GM23338 (cell line): ENCODE results near the gene ZDHHC1. TPM values are rescaled to one million over a fixed set of nuclear protein-coding genes. Genes with fewer than 3 reads are reported as not detected.

Source experiments
- ATAC-seq: fragments of 200-7000 bp; cut with Tn5 transposase; 3 replicates; pipeline ENCODE4 v1.9.1; 2020
- DNase-seq: peaks from one replicate; pipeline ENCODE4 v3.0.0-alpha.2; 2015; ENCODE audit warnings: low spot score
- H2AFZ ChIP-seq: fragments of 200-600 bp; sonication (generic); 2 replicates; pipeline ENCODE4 v1.8.0; 2016; ENCODE audit warnings: antibody characterized with exemption, mild to moderate bottlenecking, moderate library complexity
- H3F3A ChIP-seq: fragments of 200-600 bp; sonication (generic); replicated peaks from 2 replicates; pipeline ENCODE4 v1.8.0; 2017; ENCODE audit warnings: antibody characterized with exemption, mixed run types, low read depth
- H3K27ac ChIP-seq: fragments of 200-600 bp; sonication (generic); 2 replicates; pipeline ENCODE4 v1.6.1; 2016; ENCODE audit warnings: low read depth
- H3K27me3 ChIP-seq: fragments of 200-600 bp; sonication (generic); 2 replicates; pipeline ENCODE4 v1.8.0; 2016; ENCODE audit warnings: mild to moderate bottlenecking, mixed run types, moderate library complexity; ENCODE audit not compliant: insufficient read depth
- H3K36me3 ChIP-seq: fragments of 200-600 bp; sonication (generic); 2 replicates; pipeline ENCODE4 v1.8.0; 2016; ENCODE audit warnings: mild to moderate bottlenecking; ENCODE audit not compliant: insufficient read depth
- H3K4me1 ChIP-seq: fragments of 200-600 bp; sonication (generic); 2 replicates; pipeline ENCODE4 v1.8.0; 2016; ENCODE audit warnings: mild to moderate bottlenecking, moderate library complexity; ENCODE audit not compliant: insufficient read depth
- H3K4me2 ChIP-seq: fragments of 200-600 bp; sonication (generic); 2 replicates; pipeline ENCODE4 v1.7.1; 2017; ENCODE audit warnings: mixed run types
- H3K4me3 ChIP-seq: fragments of 200-600 bp; sonication (generic); 2 replicates; pipeline ENCODE4 v1.6.1; 2016; ENCODE audit warnings: mixed run types
- H3K79me2 ChIP-seq: fragments of 200-600 bp; sonication (generic); replicated peaks from 2 replicates; pipeline ENCODE4 v1.8.0; 2017; ENCODE audit warnings: mild to moderate bottlenecking; ENCODE audit not compliant: insufficient read depth
- H3K9me2 ChIP-seq: fragments of 200-600 bp; sonication (generic); 2 replicates; pipeline ENCODE4 v1.8.0; 2017; ENCODE audit not compliant: insufficient read depth
- H4K20me1 ChIP-seq: fragments of 200-600 bp; sonication (generic); replicated peaks from 2 replicates; pipeline ENCODE4 v1.8.0; 2017; ENCODE audit warnings: mild to moderate bottlenecking; ENCODE audit not compliant: insufficient read depth
- H3K27ac Mint-ChIP-seq: 2 replicates; pipeline ENCODE4 v1.8.0; 2020; ENCODE audit warnings: inconsistent platforms, mild to moderate bottlenecking, moderate library complexity, mixed read lengths
- H3K27me3 Mint-ChIP-seq: 3 replicates; pipeline ENCODE4 v1.8.0; 2022; ENCODE audit warnings: low read depth, mild to moderate bottlenecking, moderate library complexity, mixed read lengths, inconsistent platforms; ENCODE audit not compliant: insufficient read depth, poor library complexity
- H3K36me3 Mint-ChIP-seq: 3 replicates; pipeline ENCODE4 v1.8.0; 2021; ENCODE audit warnings: low read depth, mild to moderate bottlenecking, inconsistent platforms, moderate library complexity, mixed read lengths
- H3K4me1 Mint-ChIP-seq: 3 replicates; pipeline ENCODE4 v1.8.0; 2020; ENCODE audit warnings: mild to moderate bottlenecking, inconsistent platforms, mixed read lengths
- H3K4me3 Mint-ChIP-seq: 3 replicates; pipeline ENCODE4 v1.8.0; 2021; ENCODE audit warnings: moderate library complexity, mild to moderate bottlenecking, inconsistent platforms, mixed read lengths
- H3K9me3 Mint-ChIP-seq: 3 replicates; pipeline ENCODE4 v1.8.0; 2020; ENCODE audit warnings: moderate library complexity, mild to moderate bottlenecking, inconsistent platforms, mixed read lengths
- CREB1 ChIP-seq: fragments of 250-450 bp; sonication (Bioruptor Pico); IDR thresholded peaks from 2 replicates; pipeline ENCODE4 v1.5.0; 2020; ENCODE audit warnings: low read depth, mild to moderate bottlenecking, moderate library complexity
- JUNB ChIP-seq: IDR thresholded peaks from one replicate; pipeline ENCODE4 v1.6.1; 2016; ENCODE audit warnings: antibody characterized with exemption; ENCODE audit not compliant: unreplicated experiment
- NANOG ChIP-seq: IDR thresholded peaks from 2 replicates; pipeline ENCODE4 v1.6.1; 2016; ENCODE audit warnings: antibody characterized with exemption, borderline replicate concordance
- POLR2AphosphoS5 ChIP-seq: IDR thresholded peaks from 2 replicates; pipeline ENCODE4 v1.6.1; 2016; ENCODE audit warnings: antibody characterized with exemption, low read depth
- STAT1 ChIP-seq: IDR thresholded peaks from one replicate; pipeline ENCODE4 v1.6.1; 2016; ENCODE audit warnings: antibody characterized with exemption; ENCODE audit not compliant: unreplicated experiment
- ZNF331 ChIP-seq: fragments of 250-450 bp; sonication (Bioruptor Pico); IDR thresholded peaks from 2 replicates; pipeline ENCODE4 v1.5.0; 2020; ENCODE audit warnings: low read depth, mild to moderate bottlenecking, moderate library complexity
- polyA plus RNA-seq: library from polyadenylated mRNA; unstranded; fragments of >200 nt; fragmentation: Nextera tagmentation; extraction: Ambion mirVana; gene quantifications from 2 replicates; pipeline ENCODE4 v1.2.1, GENCODE V29; 2016
- total RNA-seq: library from RNA; depleted of rRNA; stranded (reverse); fragments of >200 nt; shearing (Covaris generic); gene quantifications from 2 replicates; pipeline ENCODE4 v1.2.3, GENCODE V29; 2014
- TF ChIP-seq, protein P1 (sequence below): IDR thresholded peaks from one replicate; pipeline ENCODE4 v1.6.1; 2018; ENCODE audit warnings: antibody characterized with exemption; ENCODE audit not compliant: unreplicated experiment
- TF ChIP-seq, protein P2 (sequence below): IDR thresholded peaks from 2 replicates; pipeline ENCODE4 v1.6.1; 2016; ENCODE audit warnings: antibody characterized with exemption

The ZDHHC1 gene
- total and polyA plus RNA-seq, 2 experiments from 2014 or later, result 1.4 to 2.7 TPM

DNA sequence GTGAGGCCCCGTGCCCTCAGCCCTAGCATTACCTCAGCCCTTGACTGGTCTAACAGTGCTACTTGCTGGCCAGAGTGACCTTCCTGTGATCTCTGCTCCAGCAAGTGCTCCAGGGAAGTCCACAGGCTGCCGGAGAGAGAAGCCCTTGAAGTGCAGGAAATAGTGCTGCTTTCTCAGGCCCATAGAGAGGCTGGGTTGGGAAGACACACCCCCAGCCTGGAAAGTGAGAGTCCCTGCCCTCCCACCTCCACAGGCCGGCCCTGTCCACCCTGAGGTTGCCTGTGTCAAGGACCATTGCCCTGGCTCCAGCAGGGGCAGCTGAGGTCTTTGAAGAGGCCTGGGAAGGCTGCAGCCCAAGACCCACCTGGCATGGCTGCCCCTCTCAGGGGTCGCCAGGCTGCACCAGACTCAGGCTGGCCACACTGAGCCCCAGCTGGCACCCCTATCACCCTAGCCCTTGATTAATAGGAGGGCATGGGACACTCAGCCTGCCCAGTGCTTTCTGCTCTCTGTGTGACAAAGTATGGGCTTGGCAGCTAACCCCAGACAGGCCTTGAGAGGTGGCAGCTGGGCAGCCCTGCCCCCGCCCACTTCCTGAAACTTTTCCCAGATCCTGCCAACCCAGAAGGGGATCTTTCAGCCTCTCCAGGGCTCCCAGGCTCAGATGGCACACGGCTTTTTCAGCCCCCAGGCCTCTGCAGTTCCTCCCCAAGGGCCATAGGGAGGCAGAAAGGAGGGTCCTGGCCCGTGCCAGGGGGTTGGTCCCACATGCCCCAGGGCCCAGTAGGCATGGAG is 43.0 kb upstream of the ZDHHC1 start:
- Mint-ChIP-seq H3K4me1 (peaks cover 5% of the 10 kb centered on the region), H3K4me3 (no peak overlapping the region), H3K36me3 (no peaks in the 10 kb centered on the region), H3K9me3 (no peaks in the 10 kb centered on the region), H3K27me3 (peaks cover 6% of the 10 kb centered on the region), H3K27ac (0 out of 2 replicates have a peak overlapping the region, but pooled peaks have one; percentile 23)
- DNase-seq (no peak), ATAC-seq (no peak)
- no peaks in the 10 kb centered on the region for H3K36me3 ChIP-seq
- no peak overlapping the region for H2AFZ ChIP-seq
- H3K9me2 ChIP-seq, result no peaks in the 10 kb centered on the region
- H3K27me3 ChIP-seq, result no peaks in the 10 kb centered on the region
- no peaks in the 10 kb centered on the region for H3K79me2 ChIP-seq
- H3K4me1 ChIP-seq, result no peaks in the 10 kb centered on the region
- H3F3A ChIP-seq, result no peaks in the 10 kb centered on the region
- H3K4me2 ChIP-seq, result no peak overlapping the region
- H3K4me3 ChIP-seq, result no peak overlapping the region
- no peaks in the 10 kb centered on the region; the same call in 1 of the 2 replicates for H4K20me1 ChIP-seq
- TF ChIP-seq NANOG, result no peak
- TF ChIP-seq, protein P1, sequence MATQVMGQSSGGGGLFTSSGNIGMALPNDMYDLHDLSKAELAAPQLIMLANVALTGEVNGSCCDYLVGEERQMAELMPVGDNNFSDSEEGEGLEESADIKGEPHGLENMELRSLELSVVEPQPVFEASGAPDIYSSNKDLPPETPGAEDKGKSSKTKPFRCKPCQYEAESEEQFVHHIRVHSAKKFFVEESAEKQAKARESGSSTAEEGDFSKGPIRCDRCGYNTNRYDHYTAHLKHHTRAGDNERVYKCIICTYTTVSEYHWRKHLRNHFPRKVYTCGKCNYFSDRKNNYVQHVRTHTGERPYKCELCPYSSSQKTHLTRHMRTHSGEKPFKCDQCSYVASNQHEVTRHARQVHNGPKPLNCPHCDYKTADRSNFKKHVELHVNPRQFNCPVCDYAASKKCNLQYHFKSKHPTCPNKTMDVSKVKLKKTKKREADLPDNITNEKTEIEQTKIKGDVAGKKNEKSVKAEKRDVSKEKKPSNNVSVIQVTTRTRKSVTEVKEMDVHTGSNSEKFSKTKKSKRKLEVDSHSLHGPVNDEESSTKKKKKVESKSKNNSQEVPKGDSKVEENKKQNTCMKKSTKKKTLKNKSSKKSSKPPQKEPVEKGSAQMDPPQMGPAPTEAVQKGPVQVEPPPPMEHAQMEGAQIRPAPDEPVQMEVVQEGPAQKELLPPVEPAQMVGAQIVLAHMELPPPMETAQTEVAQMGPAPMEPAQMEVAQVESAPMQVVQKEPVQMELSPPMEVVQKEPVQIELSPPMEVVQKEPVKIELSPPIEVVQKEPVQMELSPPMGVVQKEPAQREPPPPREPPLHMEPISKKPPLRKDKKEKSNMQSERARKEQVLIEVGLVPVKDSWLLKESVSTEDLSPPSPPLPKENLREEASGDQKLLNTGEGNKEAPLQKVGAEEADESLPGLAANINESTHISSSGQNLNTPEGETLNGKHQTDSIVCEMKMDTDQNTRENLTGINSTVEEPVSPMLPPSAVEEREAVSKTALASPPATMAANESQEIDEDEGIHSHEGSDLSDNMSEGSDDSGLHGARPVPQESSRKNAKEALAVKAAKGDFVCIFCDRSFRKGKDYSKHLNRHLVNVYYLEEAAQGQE, result no peak
- TF ChIP-seq, protein P2, sequence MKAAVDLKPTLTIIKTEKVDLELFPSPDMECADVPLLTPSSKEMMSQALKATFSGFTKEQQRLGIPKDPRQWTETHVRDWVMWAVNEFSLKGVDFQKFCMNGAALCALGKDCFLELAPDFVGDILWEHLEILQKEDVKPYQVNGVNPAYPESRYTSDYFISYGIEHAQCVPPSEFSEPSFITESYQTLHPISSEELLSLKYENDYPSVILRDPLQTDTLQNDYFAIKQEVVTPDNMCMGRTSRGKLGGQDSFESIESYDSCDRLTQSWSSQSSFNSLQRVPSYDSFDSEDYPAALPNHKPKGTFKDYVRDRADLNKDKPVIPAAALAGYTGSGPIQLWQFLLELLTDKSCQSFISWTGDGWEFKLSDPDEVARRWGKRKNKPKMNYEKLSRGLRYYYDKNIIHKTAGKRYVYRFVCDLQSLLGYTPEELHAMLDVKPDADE, result no peak
- H3K27ac ChIP-seq, result no peak overlapping the region

DNA sequence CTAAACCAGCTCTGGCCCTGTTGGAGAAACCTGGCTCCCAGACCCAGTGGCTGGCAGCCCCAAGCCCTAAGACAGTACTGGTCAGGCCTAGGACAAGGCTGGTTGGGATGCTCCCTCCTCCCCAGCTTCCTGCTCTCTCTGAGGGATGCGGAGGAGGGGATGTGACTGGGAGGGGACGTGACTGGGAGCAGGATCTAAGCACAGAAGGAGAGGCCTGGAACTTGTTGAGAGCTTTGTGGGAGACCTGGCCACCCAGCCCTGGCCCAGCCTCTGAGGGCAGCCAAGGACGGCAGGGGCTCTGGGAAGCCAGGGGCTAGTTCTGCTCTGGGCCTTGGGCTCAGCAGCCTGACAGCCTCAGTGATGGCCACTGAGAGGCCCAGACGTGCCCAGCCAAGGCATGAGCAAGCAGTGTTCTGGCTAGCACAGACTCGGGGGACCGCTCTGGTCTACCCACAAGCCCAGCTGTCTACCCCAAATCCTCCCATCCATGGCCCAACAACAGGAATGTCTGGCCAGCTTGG is 41.9 kb upstream of the ZDHHC1 start:
- no peaks in the 10 kb centered on the region; the same call in 1 of the 2 replicates for H4K20me1 ChIP-seq
- no peak for TF ChIP-seq NANOG
- TF ChIP-seq, protein P2, result no peak
- no peak for TF ChIP-seq JUNB
- TF ChIP-seq STAT1, result no peak
- TF ChIP-seq CREB1 (CRISPR knock-in tag), result no peak
- no peak for TF ChIP-seq ZNF331 (CRISPR knock-in tag)
- no peak for TF ChIP-seq POLR2AphosphoS5

More for the DNA sequence above, 41.9 kb upstream of the ZDHHC1 start:
- Mint-ChIP-seq H3K27me3 (peaks cover 6% of the 10 kb centered on the region), H3K36me3 (no peaks in the 10 kb centered on the region; the same call in 2 of the 3 replicates), H3K4me1 (peaks cover 10% of the 10 kb centered on the region), H3K27ac (no peak overlapping the region; the same call in 1 of the 2 replicates), H3K9me3 (no peaks in the 10 kb centered on the region), H3K4me3 (no peak overlapping the region)
- no peaks in the 10 kb centered on the region for H3F3A ChIP-seq
- no peak overlapping the region for H3K4me3 ChIP-seq
- H3K27me3 ChIP-seq, result no peaks in the 10 kb centered on the region
- no peak overlapping the region for H2AFZ ChIP-seq
- no peaks in the 10 kb centered on the region for H3K79me2 ChIP-seq
- no peak overlapping the region for H3K27ac ChIP-seq
- DNase-seq, result no peak
- no peaks in the 10 kb centered on the region for H3K4me1 ChIP-seq
- H3K36me3 ChIP-seq, result no peaks in the 10 kb centered on the region
- no peaks in the 10 kb centered on the region for H3K9me2 ChIP-seq
- no peak; the same call in 2 of the 3 replicates for ATAC-seq
- no peak overlapping the region for H3K4me2 ChIP-seq
